ENCODE results near the gene BBOX1.

The BBOX1 gene

DNA sequence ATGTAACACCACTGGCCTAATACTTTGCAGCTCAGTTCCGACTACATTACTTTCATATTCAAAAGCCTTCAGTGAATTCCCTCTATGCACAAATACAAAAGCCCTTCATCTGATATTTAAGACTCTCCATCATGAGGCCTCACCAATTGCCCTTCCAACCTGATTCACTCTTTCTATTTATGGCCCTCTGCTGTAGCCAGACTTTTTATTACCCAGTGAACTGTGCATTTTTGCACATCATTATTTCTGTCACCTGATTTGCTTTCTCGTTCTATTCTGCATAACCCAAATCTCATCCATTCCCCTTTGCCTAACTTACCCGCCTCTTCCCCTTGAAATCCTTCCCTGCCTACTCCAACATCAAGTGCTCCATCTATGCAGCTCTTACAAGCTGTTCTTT is 78.3 kb downstream of the BBOX1 start (continued):
- TF ChIP-seq, protein P1, sequence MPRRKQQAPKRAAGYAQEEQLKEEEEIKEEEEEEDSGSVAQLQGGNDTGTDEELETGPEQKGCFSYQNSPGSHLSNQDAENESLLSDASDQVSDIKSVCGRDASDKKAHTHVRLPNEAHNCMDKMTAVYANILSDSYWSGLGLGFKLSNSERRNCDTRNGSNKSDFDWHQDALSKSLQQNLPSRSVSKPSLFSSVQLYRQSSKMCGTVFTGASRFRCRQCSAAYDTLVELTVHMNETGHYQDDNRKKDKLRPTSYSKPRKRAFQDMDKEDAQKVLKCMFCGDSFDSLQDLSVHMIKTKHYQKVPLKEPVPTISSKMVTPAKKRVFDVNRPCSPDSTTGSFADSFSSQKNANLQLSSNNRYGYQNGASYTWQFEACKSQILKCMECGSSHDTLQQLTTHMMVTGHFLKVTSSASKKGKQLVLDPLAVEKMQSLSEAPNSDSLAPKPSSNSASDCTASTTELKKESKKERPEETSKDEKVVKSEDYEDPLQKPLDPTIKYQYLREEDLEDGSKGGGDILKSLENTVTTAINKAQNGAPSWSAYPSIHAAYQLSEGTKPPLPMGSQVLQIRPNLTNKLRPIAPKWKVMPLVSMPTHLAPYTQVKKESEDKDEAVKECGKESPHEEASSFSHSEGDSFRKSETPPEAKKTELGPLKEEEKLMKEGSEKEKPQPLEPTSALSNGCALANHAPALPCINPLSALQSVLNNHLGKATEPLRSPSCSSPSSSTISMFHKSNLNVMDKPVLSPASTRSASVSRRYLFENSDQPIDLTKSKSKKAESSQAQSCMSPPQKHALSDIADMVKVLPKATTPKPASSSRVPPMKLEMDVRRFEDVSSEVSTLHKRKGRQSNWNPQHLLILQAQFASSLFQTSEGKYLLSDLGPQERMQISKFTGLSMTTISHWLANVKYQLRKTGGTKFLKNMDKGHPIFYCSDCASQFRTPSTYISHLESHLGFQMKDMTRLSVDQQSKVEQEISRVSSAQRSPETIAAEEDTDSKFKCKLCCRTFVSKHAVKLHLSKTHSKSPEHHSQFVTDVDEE (CRISPR knock-in tag; IDR thresholded peaks at IDR 0.05): no peak
- TF ChIP-seq ZNF8 (CRISPR knock-in tag; IDR thresholded peaks at IDR 0.05) (no peak), RARB (CRISPR knock-in tag; IDR thresholded peaks at IDR 0.05) (no peak), ESRRG (CRISPR knock-in tag; IDR thresholded peaks at IDR 0.05) (no peak), TCF4 (CRISPR knock-in tag; IDR thresholded peaks at IDR 0.05; ENCODE audit: borderline replicate concordance) (no peak), ZC3H10 (CRISPR knock-in tag; IDR thresholded peaks at IDR 0.05) (no peak), ISL1 (CRISPR knock-in tag; IDR thresholded peaks at IDR 0.05) (no peak), GLIS3 (CRISPR knock-in tag; IDR thresholded peaks at IDR 0.05) (no peak), ZNF565 (CRISPR knock-in tag; conservative IDR thresholded peaks at IDR 0.05; ENCODE audit: low read depth) (no peak)

DNA sequence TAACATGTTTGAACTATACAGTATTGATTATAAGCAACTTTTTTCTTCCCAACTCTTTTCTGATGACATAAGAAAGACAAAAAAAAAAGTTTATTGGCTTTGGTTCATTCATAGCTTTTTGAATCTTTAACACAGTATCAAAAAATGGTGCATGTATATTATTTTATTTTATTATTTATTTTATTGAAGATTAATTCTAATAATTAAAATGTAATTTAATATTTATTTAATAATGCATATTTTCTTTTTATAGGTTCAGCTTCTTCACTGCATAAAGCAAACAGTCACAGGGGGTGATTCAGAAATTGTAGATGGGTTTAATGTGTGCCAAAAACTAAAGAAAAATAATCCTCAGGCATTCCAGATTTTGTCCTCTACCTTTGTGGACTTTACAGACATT is 78.8 kb downstream of the BBOX1 start:
- TF ChIP-seq TOX (CRISPR knock-in tag; IDR thresholded peaks at IDR 0.05; ENCODE audit: borderline replicate concordance): no peak
- TF ChIP-seq, protein P2, sequence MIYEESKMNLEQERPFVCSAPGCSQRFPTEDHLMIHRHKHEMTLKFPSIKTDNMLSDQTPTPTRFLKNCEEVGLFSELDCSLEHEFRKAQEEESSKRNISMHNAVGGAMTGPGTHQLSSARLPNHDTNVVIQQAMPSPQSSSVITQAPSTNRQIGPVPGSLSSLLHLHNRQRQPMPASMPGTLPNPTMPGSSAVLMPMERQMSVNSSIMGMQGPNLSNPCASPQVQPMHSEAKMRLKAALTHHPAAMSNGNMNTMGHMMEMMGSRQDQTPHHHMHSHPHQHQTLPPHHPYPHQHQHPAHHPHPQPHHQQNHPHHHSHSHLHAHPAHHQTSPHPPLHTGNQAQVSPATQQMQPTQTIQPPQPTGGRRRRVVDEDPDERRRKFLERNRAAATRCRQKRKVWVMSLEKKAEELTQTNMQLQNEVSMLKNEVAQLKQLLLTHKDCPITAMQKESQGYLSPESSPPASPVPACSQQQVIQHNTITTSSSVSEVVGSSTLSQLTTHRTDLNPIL (CRISPR knock-in tag; IDR thresholded peaks at IDR 0.05; ENCODE audit: low read depth): no peak
- TF ChIP-seq GLIS3 (CRISPR knock-in tag; IDR thresholded peaks at IDR 0.05): no peak
- TF ChIP-seq RARB (CRISPR knock-in tag; IDR thresholded peaks at IDR 0.05): no peak
- no peak for TF ChIP-seq BACH2 (CRISPR knock-in tag; IDR thresholded peaks at IDR 0.05; ENCODE audit: borderline replicate concordance)
- no peak for TF ChIP-seq OSR1 (CRISPR knock-in tag; IDR thresholded peaks at IDR 0.05)
- TF ChIP-seq ISL1 (CRISPR knock-in tag; IDR thresholded peaks at IDR 0.05): no peak
- TF ChIP-seq, protein P3, sequence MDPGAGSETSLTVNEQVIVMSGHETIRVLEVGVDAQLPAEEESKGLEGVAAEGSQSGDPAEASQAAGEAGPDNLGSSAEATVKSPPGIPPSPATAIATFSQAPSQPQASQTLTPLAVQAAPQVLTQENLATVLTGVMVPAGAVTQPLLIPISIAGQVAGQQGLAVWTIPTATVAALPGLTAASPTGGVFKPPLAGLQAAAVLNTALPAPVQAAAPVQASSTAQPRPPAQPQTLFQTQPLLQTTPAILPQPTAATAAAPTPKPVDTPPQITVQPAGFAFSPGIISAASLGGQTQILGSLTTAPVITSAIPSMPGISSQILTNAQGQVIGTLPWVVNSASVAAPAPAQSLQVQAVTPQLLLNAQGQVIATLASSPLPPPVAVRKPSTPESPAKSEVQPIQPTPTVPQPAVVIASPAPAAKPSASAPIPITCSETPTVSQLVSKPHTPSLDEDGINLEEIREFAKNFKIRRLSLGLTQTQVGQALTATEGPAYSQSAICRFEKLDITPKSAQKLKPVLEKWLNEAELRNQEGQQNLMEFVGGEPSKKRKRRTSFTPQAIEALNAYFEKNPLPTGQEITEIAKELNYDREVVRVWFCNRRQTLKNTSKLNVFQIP (CRISPR knock-in tag; IDR thresholded peaks at IDR 0.05; ENCODE audit: borderline replicate concordance, low read depth): no peak
- TF ChIP-seq ZFP30 (CRISPR knock-in tag; IDR thresholded peaks at IDR 0.05): no peak
- TF ChIP-seq ZNF565 (CRISPR knock-in tag; conservative IDR thresholded peaks at IDR 0.05; ENCODE audit: low read depth): no peak
- TF ChIP-seq SNAI2 (CRISPR knock-in tag; IDR thresholded peaks at IDR 0.05): no peak
- no peak for TF ChIP-seq CSDC2 (CRISPR knock-in tag; IDR thresholded peaks at IDR 0.05)
- no peak for TF ChIP-seq ARNTL (CRISPR knock-in tag; IDR thresholded peaks at IDR 0.05; ENCODE audit: borderline replicate concordance, low read depth)
- TF ChIP-seq, protein P4, sequence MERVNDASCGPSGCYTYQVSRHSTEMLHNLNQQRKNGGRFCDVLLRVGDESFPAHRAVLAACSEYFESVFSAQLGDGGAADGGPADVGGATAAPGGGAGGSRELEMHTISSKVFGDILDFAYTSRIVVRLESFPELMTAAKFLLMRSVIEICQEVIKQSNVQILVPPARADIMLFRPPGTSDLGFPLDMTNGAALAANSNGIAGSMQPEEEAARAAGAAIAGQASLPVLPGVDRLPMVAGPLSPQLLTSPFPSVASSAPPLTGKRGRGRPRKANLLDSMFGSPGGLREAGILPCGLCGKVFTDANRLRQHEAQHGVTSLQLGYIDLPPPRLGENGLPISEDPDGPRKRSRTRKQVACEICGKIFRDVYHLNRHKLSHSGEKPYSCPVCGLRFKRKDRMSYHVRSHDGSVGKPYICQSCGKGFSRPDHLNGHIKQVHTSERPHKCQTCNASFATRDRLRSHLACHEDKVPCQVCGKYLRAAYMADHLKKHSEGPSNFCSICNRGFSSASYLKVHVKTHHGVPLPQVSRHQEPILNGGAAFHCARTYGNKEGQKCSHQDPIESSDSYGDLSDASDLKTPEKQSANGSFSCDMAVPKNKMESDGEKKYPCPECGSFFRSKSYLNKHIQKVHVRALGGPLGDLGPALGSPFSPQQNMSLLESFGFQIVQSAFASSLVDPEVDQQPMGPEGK (CRISPR knock-in tag; IDR thresholded peaks at IDR 0.05; ENCODE audit: borderline replicate concordance): no peak
- TF ChIP-seq, protein P5, sequence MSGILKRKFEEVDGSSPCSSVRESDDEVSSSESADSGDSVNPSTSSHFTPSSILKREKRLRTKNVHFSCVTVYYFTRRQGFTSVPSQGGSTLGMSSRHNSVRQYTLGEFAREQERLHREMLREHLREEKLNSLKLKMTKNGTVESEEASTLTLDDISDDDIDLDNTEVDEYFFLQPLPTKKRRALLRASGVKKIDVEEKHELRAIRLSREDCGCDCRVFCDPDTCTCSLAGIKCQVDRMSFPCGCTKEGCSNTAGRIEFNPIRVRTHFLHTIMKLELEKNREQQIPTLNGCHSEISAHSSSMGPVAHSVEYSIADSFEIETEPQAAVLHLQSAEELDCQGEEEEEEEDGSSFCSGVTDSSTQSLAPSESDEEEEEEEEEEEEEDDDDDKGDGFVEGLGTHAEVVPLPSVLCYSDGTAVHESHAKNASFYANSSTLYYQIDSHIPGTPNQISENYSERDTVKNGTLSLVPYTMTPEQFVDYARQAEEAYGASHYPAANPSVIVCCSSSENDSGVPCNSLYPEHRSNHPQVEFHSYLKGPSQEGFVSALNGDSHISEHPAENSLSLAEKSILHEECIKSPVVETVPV (CRISPR knock-in tag; IDR thresholded peaks at IDR 0.05): no peak
- ATAC-seq: no peak

DNA sequence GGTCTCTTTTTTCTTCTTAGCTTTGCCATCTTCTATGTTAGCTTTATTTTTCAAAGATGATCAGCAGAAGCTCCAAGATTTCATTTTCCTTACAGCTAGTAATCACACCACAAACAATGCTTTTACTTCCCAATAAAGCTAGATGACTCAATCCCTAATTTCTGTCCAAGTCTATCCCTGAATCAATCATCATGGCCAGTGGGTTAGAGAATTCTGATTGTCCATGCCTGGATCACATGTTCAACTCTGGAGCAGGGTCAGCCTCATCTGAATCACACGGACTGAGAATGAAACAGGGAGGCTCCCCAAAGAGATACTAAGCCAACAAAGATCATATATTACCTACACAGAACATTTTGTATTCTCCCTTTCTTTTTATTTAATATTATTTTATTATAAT is 79.6 kb downstream of the BBOX1 start:
- TF ChIP-seq, protein P4 (CRISPR knock-in tag; IDR thresholded peaks at IDR 0.05; ENCODE audit: borderline replicate concordance): no peak
- TF ChIP-seq CSDC2 (CRISPR knock-in tag; IDR thresholded peaks at IDR 0.05) (no peak), ARNTL (CRISPR knock-in tag; IDR thresholded peaks at IDR 0.05; ENCODE audit: borderline replicate concordance, low read depth) (no peak), ZNF565 (CRISPR knock-in tag; conservative IDR thresholded peaks at IDR 0.05; ENCODE audit: low read depth) (no peak), OSR1 (CRISPR knock-in tag; IDR thresholded peaks at IDR 0.05) (no peak), ZNF70 (CRISPR knock-in tag; IDR thresholded peaks at IDR 0.05) (no peak), ZC3H10 (CRISPR knock-in tag; IDR thresholded peaks at IDR 0.05) (no peak)
- TF ChIP-seq, protein P1 (CRISPR knock-in tag; IDR thresholded peaks at IDR 0.05): no peak
- no peak for ATAC-seq
